Measurements from ENCODE around the gene GLIS1. TPM values are rescaled to one million over a fixed set of nuclear protein-coding genes. Genes with fewer than 3 reads are reported as not detected.

The GLIS1 gene
- total and polyA plus RNA-seq, 2 of the 8 experiments (the other 6 are each of a cell fraction or from before 2014, with no cell fraction given): 0.15 to 0.22 TPM

GRCh38 chr1:53477651-53478501 is 261.1 kb downstream of the GLIS1 start:
- H4K8ac ChIP-seq (ENCODE audit: extremely low read depth, insufficient read depth, low read length): no peak overlapping the region
- H3K79me2 ChIP-seq (ENCODE audit: control insufficient read depth in 1 of 2, insufficient read depth in 2 of 2, low read length in 2 of 2): no peaks in the 10 kb centered on the region; a peak in 1 of 4 replicates
- H3K18ac ChIP-seq (ENCODE audit: extremely low read depth, low read length): no peak overlapping the region
- no peak overlapping the region for H3K4me2 ChIP-seq (ENCODE audit: insufficient read depth in 1 of 2, low read depth in 2 of 2, low read length in 2 of 2)
- FAIRE-seq: no peak
- no peaks in the 10 kb centered on the region for H3K23me2 ChIP-seq (ENCODE audit: low read depth, low read length)
- H4K20me1 ChIP-seq (replicated peaks in 1 of 2; ENCODE audit: control insufficient read depth in 1 of 2, insufficient read depth in 2 of 2, low read length in 2 of 2): no peaks in the 10 kb centered on the region
- no peak overlapping the region for H3K56ac ChIP-seq (replicated peaks; ENCODE audit: insufficient read length, low read depth, low read length)
- H4K91ac ChIP-seq (replicated peaks; ENCODE audit: insufficient read length, low read length): no peak overlapping the region
- WGBS, 2 experiments (ENCODE audit: extremely low coverage in 1 of 2, insufficient coverage in 1 of 2, insufficient read length in 1 of 2, insufficient replicate concordance in 2 of 2, low coverage in 1 of 2, low lambda C conversion rate in 2 of 2, missing lambda C conversion rate in 1 of 2): 92% methylated on average over 12 of the region's 12 CpGs; no CpG with 5 or more reads in 1 of the 2 experiments
- H2BK15ac ChIP-seq (ENCODE audit: low read length): no peak overlapping the region
- H3K9ac ChIP-seq (replicated peaks in 1 of 4; ENCODE audit: extremely low read depth in 1 of 4, low read depth in 3 of 4, low read length in 3 of 4): no peak overlapping the region
- H2BK120ac ChIP-seq (replicated peaks; ENCODE audit: low read depth, low read length): no peak overlapping the region
- no peak overlapping the region for H2BK20ac ChIP-seq (ENCODE audit: low read length)
- H2BK5ac ChIP-seq (ENCODE audit: low read depth, low read length): no peak overlapping the region
- H3K23ac ChIP-seq (ENCODE audit: insufficient read length): no peak overlapping the region
- no peak overlapping the region for H2BK12ac ChIP-seq (ENCODE audit: low read depth, low read length)
- no peak overlapping the region for H3K4me3 ChIP-seq (ENCODE audit: extremely low read depth in 1 of 4, insufficient read depth in 2 of 4, low read depth in 3 of 4, low read length in 4 of 4)
- no peaks in the 10 kb centered on the region for H3K36me3 ChIP-seq (ENCODE audit: control insufficient read depth in 2 of 4, insufficient read depth in 4 of 4, low read length in 3 of 4)
- POLR2A ChIA-PET (ENCODE audit: partially characterized antibody): no interaction called here
- DNase-seq (ENCODE audit: low read depth in 1 of 2, low spot score in 2 of 2): no peak
- no peak overlapping the region for H2AK5ac ChIP-seq (ENCODE audit: low read depth, low read length)
- no peak overlapping the region for H2AFZ ChIP-seq (ENCODE audit: low read length)
- no peaks in the 10 kb centered on the region for H3K27me3 ChIP-seq (replicated peaks in 1 of 4; ENCODE audit: control insufficient read depth in 3 of 4, extremely low read depth in 1 of 4, insufficient read depth in 3 of 4, low read length in 3 of 4)
- no peak overlapping the region for H4K5ac ChIP-seq (ENCODE audit: insufficient read length, low read depth, low read length)
- CTCF ChIA-PET (ENCODE audit: partially characterized antibody): interaction anchor here (0.6 to 1.6 kb wide), 4 partner anchors 8 to 103 kb away, joined by 5 to 7 read pairs (median 6); no protein-coding TSS in a partner anchor
- H3K27ac ChIP-seq (ENCODE audit: low read depth, low read length): no peak overlapping the region
- TF ChIP-seq CTBP2 (IDR thresholded peaks at IDR 0.05; ENCODE audit: borderline replicate concordance, insufficient read depth, insufficient read length, low read length): no peak
- no peak overlapping the region for H3K4ac ChIP-seq (replicated peaks; ENCODE audit: insufficient read length, low read depth, low read length)
- H3K79me1 ChIP-seq (ENCODE audit: low read depth, low read length): no peaks in the 10 kb centered on the region
- no peaks in the 10 kb centered on the region for H3K4me1 ChIP-seq (replicated peaks in 1 of 4; ENCODE audit: control insufficient read depth in 3 of 4, insufficient read depth in 4 of 4, low read length in 3 of 4)
- H3K14ac ChIP-seq (ENCODE audit: insufficient read length): no peak overlapping the region
- H3K9me3 ChIP-seq (ENCODE audit: insufficient read depth in 2 of 2, low read depth in 1 of 2, low read length in 1 of 2): no peaks in the 10 kb centered on the region

Data from H1 (cell line).